Measurements from ENCODE around the gene JAKMIP1. TPM values are rescaled to one million over a fixed set of nuclear protein-coding genes. Genes with fewer than 3 reads are reported as not detected.

Gene JAKMIP1
- total and polyA plus RNA-seq, 2 of the 13 experiments (the other 11 are each of a cell fraction or from before 2014, with no cell fraction given), result not detected

DNA sequence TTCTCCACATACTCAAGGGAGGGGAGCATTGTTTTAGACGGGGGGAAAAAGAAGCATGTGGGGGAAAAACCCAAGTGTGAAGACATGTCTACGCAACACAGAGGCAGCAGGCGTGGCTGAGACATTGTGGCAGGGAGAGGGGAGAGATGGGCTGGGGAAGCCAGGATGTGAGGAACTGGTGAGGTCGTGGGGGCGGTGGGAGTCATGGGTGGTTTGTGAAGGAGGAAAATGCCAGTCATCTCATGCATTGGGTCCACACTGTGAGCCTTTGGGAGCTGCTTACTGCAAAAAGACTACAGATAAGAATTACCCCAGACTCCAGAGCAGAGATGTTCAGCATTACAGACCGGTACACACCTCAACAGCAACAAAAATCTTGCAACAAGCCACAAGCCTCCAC is 2.1 kb downstream of the JAKMIP1 start:
- BruUV-seq (replicated peaks), result no TSS peak
- Histone ChIP-seq H3K4me1 (ENCODE audit: insufficient read depth, low read length) (0 out of 2 replicates have a peak, but pooled peaks cover 7% of the 10 kb centered on the region), H4K20me1 (ENCODE audit: insufficient read depth, low read length) (no peaks in the 10 kb centered on the region), H3K79me2 (ENCODE audit: insufficient read depth, low read length) (no peaks in the 10 kb centered on the region), H3K9me3 (ENCODE audit: low read length) (peaks cover 5% of the 10 kb centered on the region; the same call in 1 of the 2 replicates), H2AFZ (ENCODE audit: low read length) (no peak overlapping the region), H3K4me2 (ENCODE audit: low read depth, low read length) (no peak overlapping the region), H3K27me3 (ENCODE audit: control insufficient read depth in 1 of 2, insufficient read depth in 2 of 2, low read length in 2 of 2) (peaks cover 7 to 63% of the 10 kb centered on the region in 2 experiments), H3K27ac (ENCODE audit: extremely low read length, insufficient read depth, low read length) (no peak overlapping the region), H3K4me3 (replicated peaks in 1 of 3; ENCODE audit: insufficient read depth in 1 of 3, low read depth in 2 of 3, low read length in 3 of 3) (no peak overlapping the region), H3K36me3 (replicated peaks in 1 of 2; ENCODE audit: control insufficient read depth in 1 of 2, insufficient read depth in 2 of 2, low read length in 2 of 2) (no peaks in the 10 kb centered on the region), H3K9ac (ENCODE audit: insufficient read depth, low read depth, low read length) (no peak overlapping the region)
- DNase-seq (ENCODE audit: low spot score), result no peak
- no peak for ATAC-seq
- in situ Hi-C loops (cut with HindIII; ENCODE audit: extremely low pct_ligation_motif_present, low pct_unique_long_range_greater_than_20kb), result no loop called here
- CTCF ChIA-PET (ENCODE audit: low intra/inter-chr PET ratio, low total read pairs), result no interaction called here
- intact Hi-C loops (cut with micrococcal nuclease; ENCODE audit: unreplicated experiment), result loop anchor here (10.0 kb wide), 1 partner anchor 203 kb away; no protein-coding TSS in a partner anchor
- TF ChIP-seq ZNF777 (CRISPR knock-in tag; IDR thresholded peaks at IDR 0.05), result no peak
- TF ChIP-seq PAWR (CRISPR knock-in tag; IDR thresholded peaks at IDR 0.05; ENCODE audit: borderline replicate concordance), result no peak
- no peak for TF ChIP-seq ZNF556 (CRISPR knock-in tag; IDR thresholded peaks at IDR 0.05; ENCODE audit: borderline replicate concordance)
- no peak for TF ChIP-seq ZNF432 (CRISPR knock-in tag; IDR thresholded peaks at IDR 0.05; ENCODE audit: borderline replicate concordance)
- TF ChIP-seq, protein P1, sequence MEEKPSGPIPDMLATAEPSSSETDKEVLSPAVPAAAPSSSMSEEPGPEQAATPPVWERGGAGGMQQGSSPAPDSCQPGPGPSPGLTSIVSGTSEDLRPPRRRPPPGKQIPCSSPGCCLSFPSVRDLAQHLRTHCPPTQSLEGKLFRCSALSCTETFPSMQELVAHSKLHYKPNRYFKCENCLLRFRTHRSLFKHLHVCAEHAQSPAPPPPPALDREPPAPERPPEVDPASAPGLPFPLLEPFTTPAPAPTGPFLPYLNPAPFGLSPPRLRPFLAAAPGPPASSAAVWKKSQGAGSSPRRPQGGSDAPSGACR (CRISPR knock-in tag; IDR thresholded peaks at IDR 0.05), result no peak
- TF ChIP-seq ZNF282 (IDR thresholded peaks at IDR 0.05; ENCODE audit: partially characterized antibody), result no peak
- no peak for TF ChIP-seq ZKSCAN8 (CRISPR knock-in tag; IDR thresholded peaks at IDR 0.05; ENCODE audit: borderline replicate concordance)
- TF ChIP-seq NFE2 (CRISPR knock-in tag; IDR thresholded peaks at IDR 0.05), result no peak
- no peak for TF ChIP-seq ZNF296 (CRISPR knock-in tag; conservative IDR thresholded peaks at IDR 0.05)
- no peak for TF ChIP-seq ZFY (CRISPR knock-in tag; IDR thresholded peaks at IDR 0.05)
- no peak for FAIRE-seq
- POLR2A ChIA-PET, result no interaction called here
- 6% methylated on average over 5 of the region's 6 CpGs for WGBS (ENCODE audit: low lambda C conversion rate)
